GM12878 (cell line): ENCODE results near the gene PRRX1. TPM values are rescaled to one million over a fixed set of nuclear protein-coding genes. Genes with fewer than 3 reads are reported as not detected.

Experiments
- MEF2B ChIP-seq: fragments of 450-650 bp; IDR thresholded peaks from 2 replicates; pipeline ENCODE4 v1.6.1; 2018; ENCODE audit warnings: mild to moderate bottlenecking, moderate library complexity; ENCODE audit not compliant: partially characterized antibody, poor library complexity, severe bottlenecking
- polyA plus RNA-seq, 11 experiments: library from polyadenylated mRNA; depleted of rRNA in 4 of 11; unstranded in 6 of 11; stranded (reverse) in 5 of 11; fragments of >200 nt; fragmentation: Nextera tagmentation in 4 of 11; fragmentation: Illumina TruSeq in 1 of 11; extraction: Ambion mirVana in 4 of 11; extraction: Trizol in 1 of 11; gene quantifications; 1 replicate in 1 of 11; 2 replicates in 10 of 11; pipeline versions ENCODE4 v1.2.1 to v1.2.3, GENCODE V29; 2011 to 2016; ENCODE audit warnings: inconsistent platforms in 2 of 11, missing spikeins in 2 of 11, low read depth in 1 of 11
- total RNA-seq, 4 experiments: library from RNA; depleted of rRNA in 3 of 4; stranded (reverse); fragments of >200 nt in 3 of 4; fragmentation: Illumina TruSeq in 1 of 4; extraction: Trizol in 1 of 4; gene quantifications; 2 replicates each; pipeline versions ENCODE4 v1.2.1 to v1.2.3, GENCODE V29; 2013 to 2021
- TF ChIP-seq, protein P1 (sequence below): fragments of 450-650 bp; formaldehyde crosslinking; IDR thresholded peaks from 2 replicates; pipeline ENCODE4 v1.4.0; 2020; ENCODE audit warnings: mild to moderate bottlenecking, moderate library complexity
- TF ChIP-seq, protein P2 (sequence below): fragments of 450-650 bp; formaldehyde crosslinking; IDR thresholded peaks from 2 replicates; pipeline ENCODE4 v1.4.0; 2022; ENCODE audit warnings: mild to moderate bottlenecking, moderate library complexity

The PRRX1 gene
- total and polyA plus RNA-seq, 10 of the 15 experiments (the other 5 are each of a cell fraction or from before 2014, with no cell fraction given), result 0.42 to 64.6 (median 1.5) TPM

DNA sequence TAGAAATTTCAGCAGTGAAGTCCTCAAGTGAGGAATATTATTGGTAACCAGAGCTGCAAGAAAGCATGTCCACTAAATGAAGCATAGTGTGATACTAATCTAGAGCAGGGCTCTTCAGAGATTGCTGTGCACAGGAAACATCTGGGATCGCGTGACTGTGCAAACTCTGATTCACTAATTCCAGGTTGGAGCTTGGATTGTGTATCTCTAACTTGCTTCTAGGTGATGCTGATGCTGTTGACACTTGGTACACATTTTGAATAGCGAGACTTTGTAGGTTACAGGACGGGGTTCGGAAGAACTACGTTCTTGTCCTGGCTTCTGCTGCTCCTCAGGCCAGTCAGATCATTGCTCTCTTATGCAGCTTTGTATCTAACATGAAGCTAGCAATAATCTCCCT lies 66.5 kb downstream of the PRRX1 start (continued):
- TF ChIP-seq, protein P1, sequence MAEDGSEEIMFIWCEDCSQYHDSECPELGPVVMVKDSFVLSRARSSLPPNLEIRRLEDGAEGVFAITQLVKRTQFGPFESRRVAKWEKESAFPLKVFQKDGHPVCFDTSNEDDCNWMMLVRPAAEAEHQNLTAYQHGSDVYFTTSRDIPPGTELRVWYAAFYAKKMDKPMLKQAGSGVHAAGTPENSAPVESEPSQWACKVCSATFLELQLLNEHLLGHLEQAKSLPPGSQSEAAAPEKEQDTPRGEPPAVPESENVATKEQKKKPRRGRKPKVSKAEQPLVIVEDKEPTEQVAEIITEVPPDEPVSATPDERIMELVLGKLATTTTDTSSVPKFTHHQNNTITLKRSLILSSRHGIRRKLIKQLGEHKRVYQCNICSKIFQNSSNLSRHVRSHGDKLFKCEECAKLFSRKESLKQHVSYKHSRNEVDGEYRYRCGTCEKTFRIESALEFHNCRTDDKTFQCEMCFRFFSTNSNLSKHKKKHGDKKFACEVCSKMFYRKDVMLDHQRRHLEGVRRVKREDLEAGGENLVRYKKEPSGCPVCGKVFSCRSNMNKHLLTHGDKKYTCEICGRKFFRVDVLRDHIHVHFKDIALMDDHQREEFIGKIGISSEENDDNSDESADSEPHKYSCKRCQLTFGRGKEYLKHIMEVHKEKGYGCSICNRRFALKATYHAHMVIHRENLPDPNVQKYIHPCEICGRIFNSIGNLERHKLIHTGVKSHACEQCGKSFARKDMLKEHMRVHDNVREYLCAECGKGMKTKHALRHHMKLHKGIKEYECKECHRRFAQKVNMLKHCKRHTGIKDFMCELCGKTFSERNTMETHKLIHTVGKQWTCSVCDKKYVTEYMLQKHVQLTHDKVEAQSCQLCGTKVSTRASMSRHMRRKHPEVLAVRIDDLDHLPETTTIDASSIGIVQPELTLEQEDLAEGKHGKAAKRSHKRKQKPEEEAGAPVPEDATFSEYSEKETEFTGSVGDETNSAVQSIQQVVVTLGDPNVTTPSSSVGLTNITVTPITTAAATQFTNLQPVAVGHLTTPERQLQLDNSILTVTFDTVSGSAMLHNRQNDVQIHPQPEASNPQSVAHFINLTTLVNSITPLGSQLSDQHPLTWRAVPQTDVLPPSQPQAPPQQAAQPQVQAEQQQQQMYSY (CRISPR knock-in tag), result no peak
- TF ChIP-seq MEF2B, result no peak
- TF ChIP-seq, protein P2, sequence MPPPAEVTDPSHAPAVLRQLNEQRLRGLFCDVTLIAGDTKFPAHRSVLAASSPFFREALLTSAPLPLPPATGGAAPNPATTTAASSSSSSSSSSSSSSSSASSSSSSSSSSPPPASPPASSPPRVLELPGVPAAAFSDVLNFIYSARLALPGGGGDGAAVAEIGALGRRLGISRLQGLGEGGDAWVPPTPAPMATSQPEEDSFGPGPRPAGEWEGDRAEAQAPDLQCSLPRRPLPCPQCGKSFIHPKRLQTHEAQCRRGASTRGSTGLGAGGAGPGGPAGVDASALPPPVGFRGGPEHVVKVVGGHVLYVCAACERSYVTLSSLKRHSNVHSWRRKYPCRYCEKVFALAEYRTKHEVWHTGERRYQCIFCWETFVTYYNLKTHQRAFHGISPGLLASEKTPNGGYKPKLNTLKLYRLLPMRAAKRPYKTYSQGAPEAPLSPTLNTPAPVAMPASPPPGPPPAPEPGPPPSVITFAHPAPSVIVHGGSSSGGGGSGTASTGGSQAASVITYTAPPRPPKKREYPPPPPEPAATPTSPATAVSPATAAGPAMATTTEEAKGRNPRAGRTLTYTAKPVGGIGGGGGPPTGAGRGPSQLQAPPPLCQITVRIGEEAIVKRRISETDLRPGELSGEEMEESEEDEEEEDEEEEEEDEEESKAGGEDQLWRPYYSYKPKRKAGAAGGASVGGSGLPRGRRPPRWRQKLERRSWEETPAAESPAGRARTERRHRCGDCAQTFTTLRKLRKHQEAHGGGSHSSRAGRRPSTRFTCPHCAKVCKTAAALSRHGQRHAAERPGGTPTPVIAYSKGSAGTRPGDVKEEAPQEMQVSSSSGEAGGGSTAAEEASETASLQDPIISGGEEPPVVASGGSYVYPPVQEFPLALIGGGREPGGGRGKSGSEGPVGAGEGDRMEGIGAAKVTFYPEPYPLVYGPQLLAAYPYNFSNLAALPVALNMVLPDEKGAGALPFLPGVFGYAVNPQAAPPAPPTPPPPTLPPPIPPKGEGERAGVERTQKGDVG (CRISPR knock-in tag), result no peak
